GM12878 (cell line): ENCODE results near the gene KAZN. TPM values are rescaled to one million over a fixed set of nuclear protein-coding genes. Genes with fewer than 3 reads are reported as not detected.

Source experiments
- ATAC-seq: fragments of 200-7000 bp; cut with Tn5 transposase; 3 replicates; pipeline ENCODE4 v1.9.1; 2020; ENCODE audit warnings: mild to moderate bottlenecking, moderate library complexity
- BruUV-seq: library from RNA; stranded (reverse); fragments of 400-500 nt; replicated peaks from 2 replicates; lab custom pipeline; 2021; lab: Mats Ljungman, UMichigan
- CTCF ChIA-PET: fragments of 300-600 bp; sonication (Branson Sonifier 250); formaldehyde crosslinking; extraction: SDS; loops from one replicate; lab custom pipeline; 2021; ENCODE audit warnings: inconsistent platforms; lab: Yijun Ruan, JAX
- POLR2A ChIA-PET: fragments of 350-600 bp; formaldehyde crosslinking; extraction: SDS; loops from one replicate; lab custom pipeline; 2021; ENCODE audit warnings: inconsistent platforms; lab: Charles Lee
- RAD21 ChIA-PET: fragments of 300-600 bp; sonication (Branson Sonifier 250); formaldehyde crosslinking; loops from one replicate; lab custom pipeline; 2023; ENCODE audit warnings: antibody characterized with exemption; ENCODE audit not compliant: unreplicated experiment; lab: Charles Lee
- SMC1A ChIA-PET: fragments of 300-600 bp; sonication (Branson Sonifier 250); formaldehyde crosslinking; loops from one replicate; lab custom pipeline; 2023; ENCODE audit not compliant: unreplicated experiment, uncharacterized antibody; lab: Charles Lee
- DNase-seq: peaks from one replicate; pipeline ENCODE4 v3.0.0-alpha.2; 2011; ENCODE audit warnings: low read depth, low spot score
- FAIRE-seq: peaks from 3 replicates; lab custom pipeline; 2011; peaks lifted over from hg19 to GRCh38; lab: Jason Lieb, UNC
- H2AFZ ChIP-seq: 2 replicates; pipeline ENCODE4 v1.6.0; 2011; ENCODE audit warnings: low read depth, low read length, control low read depth; ENCODE audit not compliant: control insufficient read depth
- H3K27ac ChIP-seq: 2 replicates; pipeline ENCODE4 v1.5.1; 2011; ENCODE audit warnings: control low read depth; ENCODE audit not compliant: control insufficient read depth, insufficient read depth
- H3K27me3 ChIP-seq, 2 experiments: replicated peaks in 1 of 2; 2 replicates each; pipeline versions ENCODE4 v1.6.0 to v1.6.1; 2011; ENCODE audit warnings: low read length in 1 of 2; ENCODE audit not compliant: control insufficient read depth in 2 of 2, insufficient read depth in 2 of 2
- H3K36me3 ChIP-seq, 2 experiments: 2 replicates each; pipeline ENCODE4 v1.5.1; 2011; ENCODE audit warnings: low read length in 1 of 2; ENCODE audit not compliant: control insufficient read depth in 2 of 2, insufficient read depth in 2 of 2
- H3K4me1 ChIP-seq: 2 replicates; pipeline ENCODE4 v1.6.1; 2011; ENCODE audit warnings: mild to moderate bottlenecking, low read length, moderate library complexity, mixed read lengths; ENCODE audit not compliant: control insufficient read depth, insufficient read depth
- H3K4me2 ChIP-seq: 2 replicates; pipeline ENCODE4 v1.6.0; 2011; ENCODE audit warnings: control low read depth; ENCODE audit not compliant: control insufficient read depth, insufficient read depth
- H3K4me3 ChIP-seq: fragments of 200-600 bp; sonication (generic); 2 replicates; pipeline ENCODE4 v1.5.1; 2016
- H3K79me2 ChIP-seq: 2 replicates; pipeline ENCODE4 v1.6.0; 2011; ENCODE audit warnings: low read length; ENCODE audit not compliant: control insufficient read depth, insufficient read depth
- H3K9ac ChIP-seq: 2 replicates; pipeline ENCODE4 v1.8.0; 2011; ENCODE audit warnings: low read length, control low read depth, mixed read lengths; ENCODE audit not compliant: control insufficient read depth, insufficient read depth
- H3K9me3 ChIP-seq: replicated peaks from 3 replicates; pipeline ENCODE4 v1.5.1; 2011; ENCODE audit warnings: mild to moderate bottlenecking, low read length; ENCODE audit not compliant: control insufficient read depth, insufficient read depth
- H4K20me1 ChIP-seq: 2 replicates; pipeline ENCODE4 v1.6.0; 2011; ENCODE audit not compliant: control insufficient read depth, insufficient read depth
- ATF7 ChIP-seq: fragments of 450-650 bp; IDR thresholded peaks from 2 replicates; pipeline ENCODE4 v1.6.1; 2016; ENCODE audit warnings: low read depth, mild to moderate bottlenecking
- BCL11A ChIP-seq: IDR thresholded peaks from 2 replicates; pipeline ENCODE4 v1.6.1; 2011; ENCODE audit warnings: low read depth, low read length
- CBX3 ChIP-seq: fragments of 200-600 bp; sonication (generic); IDR thresholded peaks from 2 replicates; pipeline ENCODE4 v1.6.1; 2016; ENCODE audit warnings: low read depth, borderline replicate concordance
- DPF2 ChIP-seq: fragments of 450-650 bp; IDR thresholded peaks from 2 replicates; pipeline ENCODE4 v1.6.1; 2017; ENCODE audit warnings: mild to moderate bottlenecking
- FOXK2 ChIP-seq: fragments of 450-650 bp; IDR thresholded peaks from 2 replicates; pipeline ENCODE4 v1.6.1; 2017; ENCODE audit warnings: mild to moderate bottlenecking, moderate library complexity
- NR2C1 ChIP-seq: fragments of 450-650 bp; IDR thresholded peaks from 2 replicates; pipeline ENCODE4 v1.6.1; 2017; ENCODE audit warnings: antibody characterized with exemption, mild to moderate bottlenecking, moderate library complexity
- YY1 ChIP-seq: IDR thresholded peaks from 2 replicates; pipeline ENCODE4 v1.6.1; 2011; ENCODE audit warnings: low read depth, mild to moderate bottlenecking, low read length
- ZBTB11 ChIP-seq: fragments of 450-650 bp; formaldehyde crosslinking; IDR thresholded peaks from 2 replicates; pipeline ENCODE4 v1.5.0; 2022; ENCODE audit warnings: mild to moderate bottlenecking, missing genetic modification characterization
- ZNF274 ChIP-seq: IDR thresholded peaks from one replicate; pipeline ENCODE4 v1.8.0; 2011; ENCODE audit not compliant: insufficient read length, insufficient read depth
- ZNF687 ChIP-seq: fragments of 450-650 bp; IDR thresholded peaks from 2 replicates; pipeline ENCODE4 v1.6.1; 2017; ENCODE audit warnings: mild to moderate bottlenecking, moderate library complexity
- WGBS: methylation state at CpG from one replicate; pipeline ENCODE4 v1.1.6; 2016; ENCODE audit warnings: low lambda C conversion rate; ENCODE audit not compliant: insufficient replicate concordance, insufficient coverage; ENCODE audit errors: missing lambda C conversion rate; 5-methylcytosine and 5-hydroxymethylcytosine counted together
- in situ Hi-C: fragments of 300-500 bp; cut with MboI; formaldehyde crosslinking; loops from 9 replicates; pipeline ENCODE4 v1.14.3; 2018; ENCODE audit warnings: mixed read lengths
- intact Hi-C: fragments of 100-400 bp; cut with micrococcal nuclease; formaldehyde crosslinking; loops from one replicate; pipeline ENCODE4 v1.14.2; 2022; ENCODE audit not compliant: unreplicated experiment
- polyA plus RNA-seq, 11 experiments: library from polyadenylated mRNA; depleted of rRNA in 4 of 11; unstranded in 6 of 11; stranded (reverse) in 5 of 11; fragments of >200 nt; fragmentation: Nextera tagmentation in 4 of 11; fragmentation: Illumina TruSeq in 1 of 11; extraction: Ambion mirVana in 4 of 11; extraction: Trizol in 1 of 11; gene quantifications; 1 replicate in 1 of 11; 2 replicates in 10 of 11; pipeline versions ENCODE4 v1.2.1 to v1.2.3, GENCODE V29; 2011 to 2016; ENCODE audit warnings: inconsistent platforms in 2 of 11, missing spikeins in 2 of 11, low read depth in 1 of 11
- total RNA-seq, 4 experiments: library from RNA; depleted of rRNA in 3 of 4; stranded (reverse); fragments of >200 nt in 3 of 4; fragmentation: Illumina TruSeq in 1 of 4; extraction: Trizol in 1 of 4; gene quantifications; 2 replicates each; pipeline versions ENCODE4 v1.2.1 to v1.2.3, GENCODE V29; 2013 to 2021

KAZN gene
- total and polyA plus RNA-seq, 10 of the 15 experiments (the other 5 are each of a cell fraction or from before 2014, with no cell fraction given), result 0.72 to 4.0 (median 1.2) TPM

- TF ChIP-seq ZNF687 (peak; percentile 51), FOXK2 (no peak), BCL11A (peak; percentile 50), NR2C1 (no peak), ZNF274 (no peak), ATF7 (peak; percentile 52; the same call in 1 of the 2 replicates)
- TF ChIP-seq, all 136 proteins: peak for 12
These were observed 143.9 kb downstream of the KAZN start (continued) for GRCh38 chr1:14742181-14742980.

GRCh38 chr1:14743368-14743767, 144.9 kb downstream of the KAZN start:
- ChIA-PET RAD21 (no interaction called here), SMC1A (interaction anchor here (1.2 kb wide), 1 partner anchor 14 kb away, joined by 3 read pairs; no protein-coding TSS in a partner anchor), POLR2A (no interaction called here), CTCF (interaction anchor here (1.5 kb wide), 1 partner anchor 10 kb away, joined by 6 read pairs; no protein-coding TSS in a partner anchor)
- no peak overlapping the region for H3K4me3 ChIP-seq
- H3K36me3 ChIP-seq, result no peaks in the 10 kb centered on the region
- H3K79me2 ChIP-seq, result no peaks in the 10 kb centered on the region
- FAIRE-seq, result no peak
- in situ Hi-C loops, result no loop called here
- 34% methylated on average over 6 of the region's 6 CpGs for WGBS
- no peak overlapping the region for H3K9ac ChIP-seq
- peaks cover 13% of the 10 kb centered on the region for H3K4me1 ChIP-seq
- DNase-seq, result no peak
- ATAC-seq, result no peak
- no peak overlapping the region for H2AFZ ChIP-seq
- no peak overlapping the region for H3K4me2 ChIP-seq
- no peak overlapping the region for H3K27ac ChIP-seq
- intact Hi-C loops, result loop anchor here (5.0 kb wide), 1 partner anchor 226 kb away; no protein-coding TSS in a partner anchor
- TF ChIP-seq DPF2 (no peak), ZBTB11 (no peak), YY1 (no peak), CBX3 (no peak)
- H4K20me1 ChIP-seq, result no peaks in the 10 kb centered on the region
- BruUV-seq, result no TSS peak
- no peaks in the 10 kb centered on the region; the same call in 2 of the 3 replicates for H3K9me3 ChIP-seq
- no peaks in the 10 kb centered on the region for H3K27me3 ChIP-seq
